Glomerular visceral epithelial cell (primary cell): ENCODE measurements around the gene LIPE.

ENCODE experiments used
- DNase-seq: peaks from one replicate; pipeline ENCODE4 v3.0.0-alpha.2; 2016; ENCODE audit errors: extremely low spot score

The LIPE gene

GRCh38 chr19:42353341-42354015 lies 73.7 kb downstream of the LIPE start:
- DNase-seq: no peak

- DNase-seq: peak; percentile 47
Observed at GRCh38 chr19:42352301-42353259, 74.6 kb downstream of the LIPE start.
